DMS53 (cell line): ENCODE data around the gene PPP2R5B.
"Not testable (repeated sequence)": the region's sequence is repeated elsewhere in the genome, so short reads cannot be mapped to it uniquely, and the experiment has no call there.

Source experiments
- DNase-seq: peaks from one replicate; lab custom pipeline; 2025; lab: John Stamatoyannopoulos, UW

The PPP2R5B gene

DNA sequence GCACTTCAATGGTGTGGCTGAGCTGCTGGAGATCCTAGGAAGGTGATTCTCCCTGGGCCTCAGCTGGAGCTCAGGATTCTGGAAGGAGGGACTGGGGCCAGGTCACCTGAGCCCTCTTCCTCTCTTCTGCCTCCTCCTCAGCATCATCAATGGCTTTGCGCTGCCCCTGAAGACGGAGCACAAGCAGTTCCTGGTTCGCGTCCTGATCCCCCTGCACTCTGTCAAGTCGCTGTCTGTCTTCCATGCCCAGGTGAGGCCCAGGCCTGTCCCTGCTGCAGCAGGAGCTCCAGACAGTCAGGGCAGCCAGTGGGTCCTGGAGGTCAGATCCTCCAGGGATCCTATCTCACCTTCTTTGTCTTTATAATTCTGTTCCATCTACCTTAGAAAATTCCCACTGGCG is 5.9 kb downstream of the PPP2R5B start:
- no peak for DNase-seq

DNA sequence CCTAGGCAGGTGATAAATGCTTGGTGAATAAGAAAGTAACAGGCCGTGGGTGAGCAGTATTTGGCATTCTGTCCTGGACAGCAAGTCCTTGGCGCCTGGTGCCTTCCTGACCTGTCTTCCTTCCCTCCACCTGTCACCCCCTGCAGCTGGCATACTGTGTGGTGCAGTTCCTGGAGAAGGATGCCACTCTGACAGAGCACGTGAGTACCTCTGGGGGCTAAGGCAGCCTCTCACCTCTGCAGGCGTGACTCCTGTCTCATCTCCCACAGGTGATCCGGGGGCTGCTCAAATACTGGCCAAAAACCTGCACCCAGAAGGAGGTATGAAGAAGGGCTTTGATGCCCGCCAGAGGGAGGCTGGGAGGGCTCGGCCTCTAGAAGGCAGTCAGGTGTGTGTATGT is 6.8 kb downstream of the PPP2R5B start:
- no peak for DNase-seq

DNA sequence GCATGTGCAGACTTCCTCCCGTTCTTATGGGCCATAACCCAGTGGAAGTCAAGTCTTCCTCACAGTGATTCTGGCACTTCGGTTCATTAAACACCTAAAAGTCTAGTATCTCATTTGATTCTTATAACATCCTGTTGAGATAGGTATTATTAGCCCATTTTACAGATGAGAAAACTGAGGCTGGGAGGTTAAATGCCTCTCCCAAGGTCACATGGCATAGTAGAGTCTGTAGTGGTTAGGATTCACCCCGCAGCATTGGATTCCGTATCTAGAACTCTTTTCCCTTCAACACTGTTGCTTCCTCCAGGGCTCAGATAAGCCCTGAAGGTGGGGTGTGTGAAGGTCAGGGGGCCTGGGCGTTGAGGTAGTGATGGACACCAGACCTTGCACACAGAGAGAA is 7.8 kb downstream of the PPP2R5B start:
- DNase-seq: no peak

DNA sequence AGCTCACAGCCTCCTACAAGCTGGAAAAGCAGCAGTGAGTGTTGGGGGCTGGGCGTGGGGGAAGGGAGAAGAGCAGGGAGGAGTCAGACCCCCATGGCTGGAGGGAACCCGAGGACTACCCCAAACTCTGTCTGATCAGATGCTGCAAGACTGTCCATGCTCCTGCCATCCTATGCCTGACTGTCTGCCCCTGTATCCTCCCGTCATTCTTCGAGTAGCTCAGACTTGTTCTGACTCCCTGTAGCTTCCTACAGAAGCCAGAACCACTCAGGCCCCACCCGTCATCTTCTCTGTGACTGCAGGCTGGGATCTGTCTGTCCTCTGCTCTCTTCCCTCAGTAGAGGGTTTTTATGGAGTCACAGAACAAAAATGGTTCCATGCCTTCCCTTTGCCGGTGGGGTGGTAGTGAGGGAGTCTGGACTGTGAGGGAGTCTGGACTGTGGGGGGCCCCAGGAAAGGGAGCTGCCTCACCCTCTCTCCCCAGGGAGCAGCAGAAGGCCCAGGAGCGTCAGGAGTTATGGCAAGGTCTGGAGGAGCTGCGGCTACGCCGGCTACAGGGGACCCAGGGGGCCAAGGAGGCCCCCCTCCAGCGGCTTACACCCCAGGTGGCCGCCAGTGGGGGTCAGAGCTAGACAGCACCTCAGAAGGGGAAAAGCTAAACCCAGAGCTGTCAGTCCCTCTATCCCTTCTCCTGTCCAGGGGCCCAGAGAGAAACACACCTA is 8.9 kb downstream of the PPP2R5B start:
- no peak for DNase-seq

DNA sequence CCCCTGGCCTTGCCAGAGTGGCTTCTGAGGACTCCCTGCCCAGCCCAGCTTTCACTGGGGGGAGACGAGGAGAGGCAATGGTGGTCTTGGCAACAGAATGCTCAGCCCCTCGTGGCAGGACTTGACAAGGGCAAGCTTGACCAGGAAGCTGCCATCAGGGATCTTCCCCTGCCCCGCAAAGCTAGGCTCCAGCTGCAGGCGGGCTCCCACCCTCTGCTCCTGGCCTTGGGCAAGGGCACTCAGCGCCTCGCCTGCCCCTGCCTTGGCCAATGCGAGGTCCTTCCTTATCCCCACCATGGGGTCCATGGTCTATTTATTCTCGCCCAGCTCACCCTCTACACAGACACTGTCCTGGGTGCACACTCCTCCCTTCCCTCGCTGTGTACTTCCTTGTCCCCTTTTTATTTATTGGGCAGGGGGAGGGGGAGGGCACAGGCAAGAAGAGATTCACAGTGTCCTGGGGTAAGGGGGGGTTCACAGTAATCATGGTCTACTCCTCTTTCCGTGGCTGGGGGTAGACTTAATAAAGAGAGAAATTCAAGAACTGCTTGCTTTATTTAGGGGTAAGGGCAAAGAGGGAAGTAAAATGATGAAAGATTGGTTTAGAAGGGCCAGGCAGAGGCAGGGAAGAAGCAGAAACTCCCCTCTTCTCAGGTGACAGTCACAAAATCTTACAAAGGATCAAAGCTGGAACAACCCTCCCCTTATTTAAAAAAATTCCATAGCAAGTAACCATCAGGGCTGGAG is 9.6 kb downstream of the PPP2R5B start:
- no peak for DNase-seq

DNA sequence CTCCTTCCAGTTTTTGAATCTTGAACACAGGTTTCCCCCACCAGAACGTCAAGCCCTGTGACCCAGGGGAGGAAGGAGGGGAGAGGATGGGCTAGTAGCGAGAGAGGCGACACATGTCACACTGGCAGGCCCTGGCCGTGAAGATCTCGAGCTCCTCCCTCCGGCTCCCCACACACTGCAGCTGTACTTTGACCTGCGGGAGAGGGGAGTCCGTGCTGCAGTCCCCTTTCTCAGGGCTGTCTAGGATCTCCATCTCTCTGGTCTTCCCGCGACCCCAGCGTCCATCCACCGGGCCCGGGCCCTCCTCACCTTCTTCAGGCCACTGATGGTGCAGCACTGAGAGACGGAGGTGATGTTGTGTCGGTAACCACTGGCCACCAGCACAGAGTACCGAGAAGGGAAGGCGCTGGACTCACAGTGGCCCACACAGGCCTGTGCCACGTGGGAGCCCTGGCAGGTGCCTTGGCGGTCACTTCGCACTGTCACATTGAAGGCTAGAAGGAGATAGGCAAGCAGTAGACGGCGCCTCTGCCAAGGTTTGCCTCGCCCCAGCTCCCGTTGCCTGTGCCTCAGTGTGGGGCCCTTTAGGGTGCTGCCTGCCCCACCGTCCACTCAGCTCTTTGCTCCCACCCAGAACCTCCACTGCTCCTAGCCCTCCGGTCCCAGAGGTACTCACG is 10.3 kb downstream of the PPP2R5B start:
- DNase-seq: no peak

DNA sequence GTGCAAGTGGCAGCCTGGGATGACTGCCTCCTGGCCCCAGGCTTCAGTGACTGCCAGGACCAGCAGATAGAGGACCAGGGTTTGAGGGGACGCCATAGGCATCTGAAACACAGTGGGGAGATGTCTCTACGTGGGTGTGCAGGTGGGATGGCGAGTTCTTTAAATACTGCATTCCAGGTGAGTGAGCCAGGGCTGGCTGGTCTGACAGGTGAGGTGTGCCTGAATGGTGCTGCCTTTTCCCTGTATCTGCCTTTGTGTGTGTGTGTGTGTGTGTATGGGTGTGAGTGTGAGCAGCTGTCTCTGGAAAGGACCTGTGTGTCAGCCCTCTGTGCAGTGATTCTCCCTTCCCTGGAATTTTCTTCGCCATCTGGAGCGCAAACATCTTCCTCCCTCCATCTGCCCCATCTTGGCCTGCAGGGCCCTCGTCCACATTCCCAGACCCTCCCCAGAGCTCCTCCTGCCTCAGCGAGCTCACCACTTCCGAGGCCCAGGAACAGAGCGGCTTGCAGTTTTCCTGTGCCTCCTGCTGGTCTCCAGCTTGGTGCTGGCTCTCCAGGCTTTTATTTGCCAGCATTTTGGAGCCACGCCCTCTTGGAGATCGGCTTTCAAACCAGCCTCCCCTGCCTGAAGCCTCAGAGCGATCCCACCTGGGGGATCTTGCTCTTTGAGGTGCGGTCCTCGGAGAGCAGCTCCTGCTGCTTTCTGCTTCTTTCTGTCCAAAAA is 11.0 kb downstream of the PPP2R5B start, which contains the start of gene GPHA2:
Gene GPHA2, minus strand, starts transcription at position 535 of the 723 bp plus-strand sequence. Its CDS starts 433 bp downstream, at position 102.
- DNase-seq: no peak

DNA sequence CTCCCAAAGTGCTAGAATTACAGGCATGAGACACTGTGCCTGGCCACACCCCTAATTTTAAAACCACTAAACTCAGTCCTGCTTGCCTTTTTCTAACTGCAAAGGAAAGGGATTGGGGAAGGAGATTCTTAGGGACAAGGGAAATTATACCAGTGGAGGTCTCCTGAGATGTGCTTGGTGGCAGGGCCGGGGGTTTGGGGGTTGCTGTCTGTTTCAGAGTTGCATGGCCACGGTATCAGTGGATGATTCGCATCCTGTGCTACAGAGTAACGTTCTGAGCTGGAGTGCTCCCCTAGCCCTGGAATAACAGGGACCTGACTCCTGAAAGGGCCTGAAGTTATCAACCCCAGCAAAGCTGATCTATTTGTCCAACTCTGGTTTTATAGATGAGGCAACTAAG is 12.1 kb downstream of the PPP2R5B start:
- DNase-seq: no peak

DNA sequence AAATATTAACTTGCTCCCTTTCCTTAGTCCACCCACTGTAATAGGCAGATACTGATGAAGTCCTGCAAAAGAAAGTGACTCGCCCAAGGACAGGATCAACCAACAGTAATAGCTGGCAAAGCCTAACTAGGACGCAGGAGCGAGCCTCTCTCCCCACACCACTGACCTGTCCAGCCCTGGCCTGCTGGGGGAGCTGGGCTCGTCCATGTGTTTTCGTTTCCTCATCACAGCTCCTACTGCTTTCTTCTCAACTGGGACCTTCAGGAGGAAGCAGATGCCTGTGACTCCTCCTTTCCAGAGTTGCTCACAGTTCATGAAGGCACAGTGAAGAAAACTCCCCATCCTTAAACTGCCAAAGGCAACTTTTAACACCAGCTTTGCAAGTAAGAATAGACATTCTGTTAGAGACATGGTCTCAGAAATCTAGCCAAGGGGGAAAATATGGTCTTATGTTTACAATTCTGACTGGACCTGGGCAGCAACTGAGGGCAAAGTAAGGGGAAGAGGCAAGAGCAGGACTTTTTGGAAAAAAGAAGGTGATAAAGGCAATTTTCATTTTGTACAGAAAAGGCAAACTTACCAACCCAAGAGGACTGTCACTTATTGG is 22.8 kb downstream of the PPP2R5B start:
- DNase-seq: no peak

DNA sequence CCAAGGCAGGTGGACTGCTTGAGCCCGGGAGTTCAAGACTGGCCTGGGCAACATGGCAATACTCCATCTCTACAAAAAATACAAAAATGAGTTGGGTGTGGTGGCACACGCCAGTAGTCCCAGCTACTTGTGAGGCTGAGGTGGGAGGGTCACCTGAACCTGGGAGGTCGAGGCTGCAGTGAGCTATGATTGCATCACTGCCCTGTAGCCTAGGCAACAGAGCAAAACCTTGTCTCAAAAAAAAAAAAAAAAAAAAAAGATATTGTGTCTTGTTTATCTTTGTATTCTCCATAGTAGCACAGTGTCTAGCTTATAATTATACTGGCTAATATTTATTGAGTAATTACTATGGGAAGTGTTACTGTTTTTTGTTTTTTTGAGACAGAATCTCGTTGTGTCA is 27.0 kb downstream of the PPP2R5B start:
- DNase-seq: no peak

DNA sequence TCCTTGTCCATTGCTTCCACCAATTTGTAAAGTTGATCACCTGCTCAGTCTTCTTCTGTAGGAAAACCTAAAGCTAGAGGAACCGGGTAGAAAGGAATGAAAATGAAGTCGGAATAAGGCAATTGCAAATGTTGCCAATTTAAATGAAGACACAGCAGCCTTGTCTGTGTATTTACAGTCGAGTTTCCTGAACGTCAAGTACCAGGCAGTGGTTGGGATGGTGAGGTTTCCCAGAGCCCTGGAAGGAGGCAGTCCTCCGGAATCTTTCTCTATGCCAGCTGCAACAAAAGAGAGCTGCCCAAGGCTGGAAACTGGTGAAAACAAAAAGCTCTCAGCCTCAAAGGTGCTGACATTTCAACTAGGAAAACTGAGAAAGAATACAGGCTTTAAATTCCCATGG is 29.7 kb downstream of the PPP2R5B start:
- no peak for DNase-seq

DNA sequence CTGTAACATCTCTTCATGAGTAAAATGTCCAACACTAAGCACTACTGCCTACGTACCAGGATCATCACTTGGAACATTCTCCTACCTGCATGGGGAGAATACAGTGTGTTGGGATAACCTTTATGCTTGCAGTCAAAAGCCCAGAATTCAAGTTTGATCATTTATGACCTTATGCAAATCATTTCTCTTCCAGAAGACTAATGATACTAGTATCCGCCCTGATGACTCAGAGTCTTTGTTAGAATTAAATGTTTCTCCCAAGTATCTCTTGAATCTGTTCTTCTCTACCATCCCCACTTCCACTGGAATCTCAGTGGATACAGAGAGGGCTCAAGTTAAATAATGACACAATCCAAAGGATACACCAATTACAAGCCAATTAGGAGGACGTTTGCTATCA is 35.0 kb downstream of the PPP2R5B start:
- no peak for DNase-seq

DNA sequence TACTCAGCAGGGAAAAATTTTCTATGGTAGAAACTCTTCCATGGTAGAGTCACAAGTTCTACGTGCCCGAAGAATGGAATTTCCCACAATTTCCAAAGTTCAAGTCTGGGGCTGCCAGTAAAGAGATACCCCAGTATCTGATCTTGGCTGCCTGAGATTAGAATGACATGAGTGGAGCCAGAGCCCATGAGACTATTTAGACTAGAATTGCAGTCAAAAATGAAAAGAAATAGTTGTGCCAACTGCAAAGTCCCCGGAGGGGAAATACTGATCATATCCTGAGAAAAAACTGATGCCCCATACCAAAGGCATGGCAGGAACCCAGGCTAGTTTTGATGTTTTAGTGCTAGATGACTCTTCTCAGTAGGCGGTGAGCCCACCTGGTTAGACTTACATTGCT is 36.2 kb downstream of the PPP2R5B start:
- DNase-seq: no peak

DNA sequence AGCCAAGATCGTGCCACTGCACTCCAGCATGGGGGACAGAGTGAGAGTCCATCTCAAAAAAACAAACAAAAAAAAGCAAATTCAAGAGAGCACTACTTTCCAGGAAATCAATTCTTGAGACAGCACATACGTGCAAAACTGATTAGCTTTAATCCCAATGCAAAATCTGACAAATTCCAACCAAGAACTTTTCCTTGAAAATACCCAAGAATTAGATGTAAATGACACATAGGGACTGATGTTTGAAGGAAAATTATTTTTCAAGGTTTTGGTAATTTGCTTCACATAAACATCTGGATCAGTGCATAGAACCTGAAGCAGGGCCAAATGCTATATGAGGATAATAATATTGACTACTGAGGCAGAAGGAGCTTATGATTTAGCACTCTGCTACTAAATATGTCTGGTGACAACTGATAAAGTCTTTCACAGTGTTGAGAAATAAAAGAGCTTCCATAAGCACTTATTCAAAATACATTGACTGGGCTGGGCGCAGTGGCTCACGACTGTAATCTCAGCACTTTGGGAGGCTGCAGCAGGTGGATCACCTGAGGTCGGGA is 38.7 kb downstream of the PPP2R5B start:
- DNase-seq: no peak

DNA sequence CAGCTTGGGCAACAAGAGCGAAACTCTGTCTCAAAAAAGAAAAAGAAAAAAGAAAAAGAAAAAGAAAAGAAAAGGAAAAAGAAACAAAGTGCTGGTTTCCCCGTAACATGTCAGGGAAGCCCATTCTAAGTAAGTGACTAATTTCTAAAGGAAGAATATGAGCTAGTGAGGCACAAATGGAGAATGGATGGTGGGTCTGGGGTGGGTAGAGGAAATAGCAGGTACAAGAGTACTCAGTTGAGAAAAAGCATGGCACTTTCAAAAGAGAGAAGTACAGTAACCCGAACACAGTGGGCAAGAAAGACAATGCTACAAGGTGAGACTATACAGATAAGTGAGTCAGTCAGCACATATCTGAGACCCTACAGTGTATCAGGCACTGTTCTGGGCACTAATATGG is 42.9 kb downstream of the PPP2R5B start:
- no peak for DNase-seq

DNA sequence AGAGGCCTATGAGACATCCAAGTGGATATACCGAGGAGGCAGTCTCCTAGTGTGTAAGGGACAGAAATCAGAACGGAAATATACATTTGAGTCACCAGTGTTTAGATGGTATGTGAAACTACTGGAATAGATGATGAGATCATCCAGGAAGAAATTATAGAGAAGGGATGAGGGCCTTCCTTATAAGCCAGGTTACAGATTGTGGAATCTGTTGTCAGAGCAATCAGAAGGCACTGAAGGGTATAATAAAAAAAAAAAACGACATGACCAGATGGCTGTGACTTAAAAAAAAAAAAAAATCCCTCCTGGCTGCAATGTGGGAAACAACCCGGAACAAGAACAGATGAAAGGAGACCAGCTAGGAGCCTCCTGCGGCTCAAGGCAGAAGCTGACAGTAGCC is 44.7 kb downstream of the PPP2R5B start:
- peak; percentile 93 for DNase-seq

DNA sequence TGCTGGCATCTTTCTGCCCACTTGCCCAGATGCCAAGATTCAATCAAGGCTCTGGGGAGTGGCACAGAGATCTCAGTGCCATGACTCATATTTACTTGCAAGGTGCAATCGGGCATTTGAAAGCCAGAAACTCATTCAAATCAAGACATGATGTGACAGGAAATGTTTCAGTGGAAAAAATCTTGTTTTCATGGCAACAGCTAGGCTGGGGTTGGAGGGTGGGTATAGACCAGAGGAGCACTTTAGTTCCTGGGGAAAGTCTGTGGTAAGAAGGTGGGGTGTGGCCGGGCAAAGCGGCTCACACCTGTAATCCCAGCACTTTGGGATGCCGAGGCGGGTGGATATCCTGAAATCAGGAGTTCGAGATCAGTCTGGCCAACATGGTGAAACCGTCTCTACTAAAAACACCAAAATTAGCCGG is 46.3 kb downstream of the PPP2R5B start:
- peak; percentile 36 for DNase-seq

DNA sequence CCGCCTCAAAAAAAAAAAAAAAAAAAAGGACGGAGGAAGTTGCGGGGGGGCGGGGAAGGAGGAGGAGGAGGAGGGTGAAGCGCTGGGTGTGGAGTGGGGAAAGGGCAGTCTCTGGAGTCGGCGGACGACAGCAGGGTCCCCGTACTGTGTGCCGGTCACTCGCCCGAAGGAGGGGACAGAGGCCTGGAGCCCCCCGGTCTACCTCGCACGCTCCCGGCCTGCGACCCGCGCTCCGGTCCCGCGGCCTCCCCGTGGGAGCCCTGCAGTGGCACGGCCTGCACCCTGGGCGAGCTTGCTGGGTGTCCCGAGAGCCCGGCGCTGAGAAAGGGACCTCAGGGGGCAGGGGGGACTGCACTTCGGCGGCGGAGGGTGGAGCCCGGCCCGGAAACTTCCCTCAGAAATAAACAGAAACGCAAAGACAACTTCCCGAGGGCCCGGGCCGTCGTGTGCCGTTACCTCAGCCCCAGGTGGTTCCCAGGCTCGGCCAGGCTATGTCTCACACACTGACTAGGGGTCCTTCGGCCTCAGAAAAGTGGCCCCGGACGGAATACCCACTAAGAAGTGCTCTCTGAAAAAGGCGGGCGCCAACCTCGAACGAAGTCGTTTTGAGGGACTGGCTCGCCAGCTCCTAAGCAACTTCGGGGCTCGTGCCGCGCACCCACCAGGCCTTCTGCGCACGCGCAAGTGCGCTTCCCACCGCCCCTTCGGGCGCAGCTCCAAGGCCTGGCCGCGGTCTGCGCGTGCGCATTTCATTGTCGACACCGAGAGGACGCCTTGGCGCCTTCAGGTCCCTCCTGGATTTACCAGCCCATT is 47.1 kb downstream of the PPP2R5B start, which contains the start of gene MAJIN:
Gene MAJIN, minus strand, starts transcription at position 688 of the 813 bp plus-strand sequence. CDS start 12,703 bp downstream, outside the sequence.
- peak; percentile 99 for DNase-seq

DNA sequence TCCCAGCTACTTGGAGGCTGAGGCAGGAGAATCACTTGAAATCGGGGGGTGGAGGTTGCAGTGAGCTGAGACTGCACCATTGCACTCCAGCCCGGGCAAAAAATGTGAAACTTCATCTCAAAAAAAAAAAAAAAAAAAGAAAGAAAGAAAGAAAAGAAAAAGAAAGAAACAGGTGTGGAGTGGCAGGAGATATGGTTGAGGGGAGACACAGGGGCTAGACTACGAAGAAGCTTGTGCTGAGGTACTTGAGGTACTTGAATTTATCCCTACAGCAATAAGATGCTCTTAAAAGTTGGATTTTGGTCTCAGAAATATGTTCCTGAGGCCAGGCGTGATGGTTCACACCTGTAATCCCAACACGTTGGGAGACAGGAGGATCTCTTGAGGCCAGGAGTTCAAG is 49.6 kb downstream of the PPP2R5B start:
- DNase-seq: no peak

DNA sequence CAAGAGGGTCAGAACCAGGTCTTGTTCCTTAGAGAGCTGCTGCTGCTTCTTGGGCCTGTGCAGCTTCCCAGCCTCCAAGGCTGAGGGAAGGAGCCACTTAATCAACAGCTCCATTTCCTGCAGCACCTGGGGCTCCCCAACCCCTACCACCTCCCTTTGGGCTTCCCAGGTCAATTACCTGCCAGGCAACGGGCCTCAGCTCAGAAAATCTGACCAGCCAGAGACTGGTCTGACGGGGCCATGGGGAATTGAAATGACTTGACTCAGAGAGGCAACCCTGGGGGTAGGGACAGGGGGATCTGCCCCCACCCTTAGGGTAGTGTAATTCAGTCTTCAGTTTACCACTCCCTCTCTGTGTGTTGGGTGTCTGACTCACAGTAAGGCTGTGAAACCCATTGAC is 52.2 kb downstream of the PPP2R5B start:
- DNase-seq: no peak

DNA sequence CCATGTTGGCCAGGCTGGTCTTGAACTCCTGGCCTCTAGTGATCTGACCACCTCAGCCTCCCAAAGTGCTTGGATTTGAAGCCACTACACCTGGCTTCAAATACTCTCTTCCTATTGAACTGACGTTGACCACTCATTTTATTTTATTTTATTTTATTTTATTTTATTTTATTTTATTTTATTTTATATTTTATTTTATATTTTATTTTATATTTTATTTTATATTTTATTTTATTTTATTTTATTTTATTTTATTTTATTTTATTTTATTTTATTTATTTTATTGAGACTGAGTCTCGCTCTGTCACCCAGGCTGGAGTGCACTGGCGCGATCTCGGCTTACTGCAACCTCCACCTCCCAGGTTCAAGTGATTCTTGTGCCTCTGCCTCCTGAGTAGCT is 58.9 kb downstream of the PPP2R5B start:
- not testable (repeated sequence) for DNase-seq
